DMS53 treated with DMSO at 0.1 percent for 48 hours (cell line): Measurements from ENCODE around the gene DPH2.

Experiments
- DNase-seq: peaks from one replicate; lab custom pipeline; 2025; ENCODE audit not compliant: unreplicated experiment; lab: John Stamatoyannopoulos, UW

Gene DPH2

DNA sequence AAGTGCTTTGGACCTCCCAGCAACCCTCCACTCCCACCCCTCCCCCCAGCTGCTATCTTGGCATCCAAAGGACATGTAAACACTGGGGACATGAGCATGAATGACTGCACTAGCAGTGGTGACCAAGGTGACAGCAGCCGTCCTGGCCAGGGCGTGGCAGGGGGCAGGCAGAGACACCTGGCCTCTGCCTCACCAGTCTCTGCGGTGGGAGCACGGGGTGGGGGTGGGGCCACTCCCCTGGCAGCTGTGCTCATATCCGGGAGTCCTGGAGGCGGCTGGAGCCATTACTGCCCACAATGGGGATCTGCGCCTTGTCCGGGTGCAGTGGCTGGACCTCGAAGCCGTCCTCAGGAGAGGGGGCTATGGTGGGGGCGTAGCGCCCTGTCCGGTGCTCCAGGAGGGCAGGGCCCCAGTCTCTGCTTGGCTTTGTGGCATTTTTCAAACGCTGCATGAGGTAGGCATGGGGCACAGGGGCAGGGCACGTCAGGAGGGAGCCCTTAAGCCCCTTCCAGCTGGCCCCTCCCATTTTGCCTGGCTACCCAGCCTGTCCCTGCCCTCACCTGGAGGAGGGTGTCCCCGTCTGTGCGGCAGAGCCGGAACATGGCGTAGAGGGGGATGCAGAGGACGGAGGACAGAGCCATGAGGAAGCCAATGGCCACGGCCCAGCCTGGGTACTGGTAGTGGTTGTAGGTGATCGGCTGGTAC lies 27.6 kb downstream of the DPH2 start:
- peak; percentile 68 for DNase-seq

DNA sequence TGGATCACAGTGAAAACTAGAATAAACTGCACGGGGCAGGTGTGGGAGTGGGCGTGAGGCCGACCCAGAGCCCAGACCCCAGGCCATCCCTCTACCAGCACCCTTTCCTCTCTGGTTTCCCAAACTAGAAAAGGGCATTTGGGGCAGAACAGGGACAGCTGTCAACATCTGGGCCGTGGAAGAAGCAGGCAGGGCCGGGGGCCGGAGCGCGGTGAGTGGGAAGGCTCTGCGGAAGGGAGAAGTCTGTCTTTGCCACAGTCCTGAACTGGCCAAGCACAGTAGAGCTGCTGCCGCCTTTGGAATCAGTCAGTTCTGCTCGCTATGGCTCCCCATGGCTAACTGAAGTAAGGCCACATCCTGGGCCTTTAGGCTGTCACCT lies 28.2 kb downstream of the DPH2 start:
- DNase-seq = no peak

DNA sequence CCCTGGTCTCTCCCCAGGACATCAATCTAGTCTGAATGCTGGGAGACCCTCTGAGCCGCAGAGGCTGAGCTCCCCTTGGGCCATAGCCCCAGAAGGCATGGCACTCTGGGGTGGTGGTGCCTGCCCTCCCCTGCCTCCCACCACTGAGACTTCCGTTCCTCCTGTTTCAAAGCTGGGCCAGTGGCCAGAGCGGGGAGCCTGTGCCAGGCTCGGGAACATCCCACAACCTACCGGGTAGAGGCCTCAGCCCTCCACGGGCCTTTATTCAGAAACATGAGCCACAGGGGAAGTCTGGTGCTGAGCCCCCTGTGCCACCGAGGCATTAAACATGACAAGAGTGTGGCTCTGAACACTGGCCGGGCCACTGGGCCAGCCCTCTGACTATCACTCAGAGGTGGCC lies 29.6 kb downstream of the DPH2 start:
- DNase-seq = no peak

DNA sequence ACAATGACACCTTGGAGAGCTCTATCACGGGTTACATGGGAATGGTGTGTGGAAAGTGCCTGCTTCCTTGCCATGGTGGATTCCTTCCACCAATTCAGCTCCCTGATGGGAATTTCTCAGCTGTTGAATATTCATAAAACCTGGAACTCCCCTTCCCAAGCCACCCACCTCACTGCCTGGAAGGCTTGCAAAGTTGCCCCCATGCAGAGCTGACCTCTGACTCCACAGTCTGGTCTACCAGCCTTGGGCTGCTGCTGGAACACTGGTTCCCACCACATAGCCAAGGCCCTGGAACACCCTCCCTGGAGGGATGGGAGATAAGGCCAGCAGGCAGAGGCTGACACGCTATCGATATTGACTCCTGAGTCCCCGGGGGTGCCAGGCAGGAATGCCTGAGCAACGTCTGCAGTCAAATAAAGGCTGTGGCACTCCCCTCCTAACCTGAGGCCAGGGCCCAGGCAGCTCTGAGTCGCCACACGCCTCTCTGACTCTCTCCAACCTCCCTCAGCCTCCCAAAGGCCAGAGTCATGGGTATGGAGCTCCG lies 30.4 kb downstream of the DPH2 start:
- no peak for DNase-seq

DNA sequence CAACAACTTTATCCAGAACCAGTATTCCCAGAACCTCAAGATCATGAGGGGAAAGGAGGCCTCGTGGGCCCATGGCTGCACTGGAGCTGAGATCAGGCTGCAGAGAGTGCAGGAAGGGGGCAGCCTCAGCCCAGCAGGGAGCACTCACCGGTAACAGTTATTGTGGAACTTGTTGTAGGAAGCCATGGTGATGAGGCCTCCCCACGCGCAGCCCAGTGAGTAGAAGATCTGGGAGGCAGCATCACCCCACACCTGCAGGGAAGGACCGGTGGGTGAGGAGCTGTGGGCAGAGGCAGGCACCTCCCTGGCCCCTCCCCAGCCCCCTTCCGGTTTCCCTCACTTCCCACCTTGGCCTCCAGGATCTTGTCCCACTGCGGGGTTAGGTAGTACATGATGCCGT lies 32.4 kb downstream of the DPH2 start:
- no peak for DNase-seq

DNA sequence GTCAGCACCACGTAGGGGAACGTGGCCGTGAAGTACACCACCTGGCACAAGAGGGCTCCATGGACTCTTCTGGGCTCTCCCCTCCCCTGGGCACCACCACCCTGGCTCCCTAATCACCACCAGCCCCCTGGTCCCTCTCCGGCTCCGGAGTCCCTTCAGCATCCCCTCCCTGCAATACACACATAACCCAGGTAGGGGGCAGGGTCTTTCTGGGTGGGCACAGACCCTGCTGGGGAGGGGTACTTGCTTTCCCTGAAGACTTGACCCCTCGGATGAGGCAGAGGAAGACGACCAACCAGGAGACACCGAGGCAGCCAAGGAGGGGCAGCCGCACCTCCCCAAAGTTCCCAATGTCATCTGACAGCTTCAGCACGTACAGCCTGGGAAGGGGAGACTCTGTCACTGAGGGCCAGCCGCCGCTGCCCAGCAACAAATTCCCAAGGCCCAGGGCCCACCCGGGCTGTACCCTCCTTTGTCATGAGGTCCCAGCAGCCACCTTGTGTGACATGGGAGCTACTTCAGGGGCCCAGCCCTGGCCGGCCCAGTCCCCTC lies 32.9 kb downstream of the DPH2 start:
- no peak for DNase-seq

DNA sequence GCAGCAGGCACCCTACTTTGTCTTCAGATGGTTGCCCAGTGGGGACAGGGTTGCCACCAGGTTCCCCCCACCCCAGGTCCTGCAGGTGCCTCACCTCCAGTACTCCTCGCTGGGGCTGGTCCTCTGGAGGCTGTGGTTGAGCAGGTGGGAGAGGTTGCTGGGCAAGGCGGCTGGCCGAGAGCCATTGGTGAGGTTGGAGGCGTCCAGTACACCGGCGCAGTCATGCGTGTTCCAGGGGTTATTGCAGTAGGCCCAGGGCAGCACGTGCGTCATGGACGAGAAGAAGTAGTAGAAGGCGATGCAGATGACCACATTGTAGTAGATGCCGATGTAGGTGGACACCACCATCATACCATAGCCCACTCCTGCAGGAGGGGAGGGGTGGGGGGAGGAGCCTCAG lies 38.4 kb downstream of the DPH2 start:
- no peak for DNase-seq

DNA sequence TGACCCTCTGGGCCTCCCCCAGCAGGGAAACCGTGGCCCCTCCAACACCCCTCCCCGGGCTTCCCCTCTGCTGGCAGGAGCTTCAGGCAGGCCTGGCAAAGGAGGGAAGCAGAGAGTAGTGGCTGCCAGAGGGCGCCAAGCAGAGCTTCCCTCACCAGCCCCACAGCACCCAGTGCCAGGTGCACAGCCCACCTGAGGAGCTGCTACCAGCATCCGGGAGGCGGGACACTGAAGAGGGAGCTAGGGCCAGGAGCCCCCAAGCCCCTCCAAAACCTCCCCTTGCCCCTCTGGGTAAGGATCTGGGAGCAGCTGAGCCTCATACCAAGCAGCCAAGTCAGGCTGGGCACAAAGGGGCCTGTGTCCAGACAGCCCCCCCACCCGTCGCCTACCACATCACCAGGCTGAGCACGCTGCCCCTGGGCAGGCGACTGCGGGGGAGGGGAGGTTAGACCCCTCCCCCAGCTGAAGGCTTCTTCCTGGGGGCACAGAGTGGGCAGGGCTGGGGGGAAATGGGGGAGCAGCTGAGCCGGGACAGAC lies 41.2 kb downstream of the DPH2 start:
- DNase-seq = no peak

DNA sequence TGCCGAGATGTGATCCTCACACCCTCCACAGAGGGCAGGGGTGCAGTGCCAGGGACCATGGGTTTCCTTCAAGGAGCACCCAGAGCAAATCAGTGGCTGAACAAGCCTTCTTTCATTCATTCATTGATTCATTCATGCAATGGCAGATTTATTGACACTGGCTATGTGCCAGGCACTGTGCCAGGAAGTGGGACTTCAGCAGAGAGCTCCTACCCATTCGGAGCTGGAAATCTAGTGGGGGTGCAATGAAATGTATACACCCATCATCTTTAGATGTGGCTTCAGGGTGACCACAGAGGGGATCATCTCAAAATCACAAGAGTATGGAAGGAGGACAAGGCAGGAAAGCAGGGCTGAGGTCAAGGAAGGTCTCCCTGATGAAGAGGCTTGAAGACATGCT lies 42.6 kb downstream of the DPH2 start:
- no peak for DNase-seq

DNA sequence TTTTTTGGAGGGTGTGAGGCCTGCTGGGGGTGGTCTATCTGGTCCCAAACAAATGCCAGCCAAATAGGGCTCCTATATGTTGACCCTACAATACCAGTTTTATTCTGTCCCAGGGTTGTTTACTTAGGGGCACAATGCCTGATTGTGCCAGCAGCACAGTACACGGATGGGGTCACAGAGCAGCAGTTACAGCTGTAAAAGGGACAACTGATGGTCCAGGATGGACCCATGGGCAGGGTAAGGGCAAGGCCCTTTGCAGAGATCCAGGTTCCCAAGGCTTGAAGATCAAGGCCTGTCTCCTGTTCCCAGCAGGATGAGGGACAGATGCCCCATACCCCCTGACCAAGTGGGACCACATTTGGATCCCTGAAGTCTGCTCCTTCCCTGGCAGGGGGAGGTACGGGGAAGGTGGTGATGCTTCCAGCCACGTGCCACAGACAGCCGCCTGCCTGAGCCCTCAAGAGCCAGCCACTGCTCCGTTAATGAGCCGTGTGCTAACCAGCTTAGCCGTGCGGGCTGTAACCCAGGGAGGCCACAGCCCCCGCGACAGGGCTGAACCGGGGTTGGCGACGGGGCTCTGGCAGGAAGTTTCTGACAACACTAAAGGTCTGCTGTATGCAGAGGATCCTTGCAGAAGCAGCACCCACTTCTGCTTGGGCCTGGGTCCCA lies 43.3 kb downstream of the DPH2 start:
- DNase-seq = no peak

DNA sequence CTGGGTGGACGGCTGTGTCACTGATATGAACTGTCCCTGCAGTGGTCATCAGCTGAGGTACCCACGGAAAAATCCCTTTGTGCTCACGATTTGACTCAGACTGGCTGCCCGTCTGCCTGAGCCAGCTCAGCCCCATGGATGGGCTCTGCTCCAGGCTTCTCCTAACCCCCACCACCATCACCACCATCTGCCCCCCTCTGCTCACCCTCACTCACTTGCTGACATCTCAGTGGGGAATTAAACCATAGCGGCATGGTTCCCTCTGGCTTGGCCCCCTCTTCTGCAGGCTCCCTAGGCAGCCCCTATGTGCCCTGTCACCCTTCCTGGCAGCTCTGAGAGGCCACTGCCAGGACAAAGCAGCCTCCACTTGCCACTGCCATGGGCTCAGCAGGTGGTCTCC lies 44.1 kb downstream of the DPH2 start:
- DNase-seq = no peak

DNA sequence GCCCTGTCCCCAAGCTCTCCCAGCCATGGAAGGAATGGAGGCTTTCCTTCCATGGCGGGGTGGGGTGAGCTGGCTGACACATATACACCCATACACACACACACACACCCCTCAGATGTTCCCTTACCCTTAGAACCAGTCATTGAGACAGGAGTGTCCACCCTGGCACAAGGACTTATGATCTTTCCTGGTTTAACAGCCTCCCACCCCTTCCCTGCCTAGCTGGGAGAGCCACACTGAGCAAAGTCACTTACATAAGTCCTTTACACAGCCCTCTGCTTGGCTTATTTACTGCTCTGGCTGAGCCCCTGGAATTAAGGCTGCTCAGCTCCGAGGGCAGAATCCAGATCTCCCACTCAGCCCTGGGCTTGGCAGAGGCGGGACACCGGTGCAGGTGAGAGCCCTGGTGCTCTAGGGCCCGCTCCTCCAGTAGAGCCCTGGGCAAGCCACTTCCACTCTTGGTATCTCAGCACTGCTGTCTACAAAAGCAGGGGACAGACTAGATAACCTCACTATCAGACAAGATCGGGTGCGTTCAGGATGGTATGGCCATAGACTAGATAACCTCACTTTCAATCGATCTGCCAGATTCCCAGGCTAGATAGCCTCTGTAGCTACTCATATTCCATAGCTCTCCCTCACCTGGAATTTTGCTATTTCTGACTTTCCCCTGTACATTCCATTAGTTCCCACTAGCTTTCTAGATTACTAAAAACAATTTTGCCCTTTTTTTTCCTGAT lies 44.7 kb downstream of the DPH2 start:
- no peak for DNase-seq

DNA sequence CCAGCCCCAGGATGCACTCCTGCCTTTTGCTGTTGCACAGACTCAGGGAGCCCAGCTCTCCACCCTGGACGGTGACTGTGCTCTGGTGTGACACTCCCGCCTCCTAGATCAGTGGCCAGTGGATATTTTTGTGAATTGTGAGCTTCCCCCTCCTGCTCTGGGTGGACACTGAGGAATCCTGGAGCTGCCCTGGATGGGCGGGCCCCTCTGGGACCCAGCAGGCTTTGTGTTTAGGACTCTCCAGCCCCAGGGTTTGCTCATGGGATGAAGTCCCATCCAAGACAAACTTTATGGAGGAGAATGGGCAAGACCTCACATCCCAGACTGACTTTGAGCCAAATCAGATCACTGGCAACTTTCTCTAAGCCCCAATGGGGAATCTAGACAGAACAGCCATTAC lies 45.4 kb downstream of the DPH2 start:
- DNase-seq = no peak

DNA sequence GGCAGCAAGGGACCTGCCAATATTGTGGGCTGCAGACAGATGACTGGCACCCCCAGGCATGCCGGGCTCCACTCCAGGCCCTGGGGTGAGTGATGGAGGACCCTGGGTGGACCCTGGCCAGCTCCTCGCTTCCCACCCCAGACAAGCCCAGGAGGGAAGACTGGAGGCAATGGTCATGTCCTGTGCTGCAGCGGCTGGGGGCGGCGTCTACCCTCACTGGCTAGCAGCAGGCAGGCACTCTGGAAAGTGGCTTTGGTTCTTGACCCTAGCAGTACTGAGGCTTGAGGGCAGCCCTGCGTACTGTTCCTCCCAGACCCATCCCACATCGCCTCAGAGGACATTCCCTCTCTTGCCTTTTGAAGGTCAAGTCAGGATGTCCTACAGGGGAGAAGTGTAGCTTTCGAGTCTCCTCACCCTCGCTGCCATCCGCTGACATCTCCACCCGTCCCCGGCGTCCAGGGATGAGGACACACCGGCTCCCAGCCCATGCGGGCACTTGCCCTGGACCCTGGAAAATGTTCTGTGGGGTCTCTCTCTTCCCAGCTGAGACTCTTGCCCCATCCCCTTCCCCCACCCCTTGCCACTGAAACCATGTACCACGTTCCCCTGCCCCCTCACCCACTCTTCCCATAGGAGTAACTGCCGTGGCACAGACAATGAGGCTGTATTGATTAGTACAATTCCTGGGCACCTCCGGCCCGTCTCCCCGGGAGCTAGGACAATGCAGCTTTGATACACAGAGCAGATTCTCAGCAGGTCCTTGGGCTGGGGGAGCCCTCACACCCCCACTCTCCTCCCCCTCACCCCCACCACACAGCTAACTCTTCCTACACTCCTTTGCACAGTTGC lies 46.5 kb downstream of the DPH2 start:
- DNase-seq = no peak

DNA sequence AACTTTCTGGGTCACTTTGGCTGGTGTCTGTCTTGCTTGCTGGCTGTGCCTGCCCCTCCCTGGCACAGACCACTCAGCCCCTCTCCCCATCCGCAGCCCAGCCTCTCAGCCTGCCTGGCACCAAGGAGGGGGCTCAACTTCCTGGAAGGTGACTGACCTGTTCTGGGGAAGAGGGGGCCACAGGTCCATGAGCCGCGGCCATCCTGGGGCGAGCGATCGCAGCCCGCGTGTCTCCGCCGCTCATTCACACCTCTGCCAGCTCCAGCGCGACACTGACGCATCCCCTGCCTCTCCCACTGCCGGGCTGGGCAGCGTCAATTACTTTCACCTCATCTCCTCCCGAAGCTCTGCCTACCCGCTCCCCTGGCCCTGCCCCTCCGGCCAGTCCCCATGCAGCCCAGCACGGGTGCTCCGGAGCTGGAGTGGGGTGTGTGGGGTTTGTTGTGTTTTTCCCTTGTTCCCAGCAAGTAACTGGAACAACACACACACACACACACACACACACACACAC lies 47.1 kb downstream of the DPH2 start:
- no peak for DNase-seq

DNA sequence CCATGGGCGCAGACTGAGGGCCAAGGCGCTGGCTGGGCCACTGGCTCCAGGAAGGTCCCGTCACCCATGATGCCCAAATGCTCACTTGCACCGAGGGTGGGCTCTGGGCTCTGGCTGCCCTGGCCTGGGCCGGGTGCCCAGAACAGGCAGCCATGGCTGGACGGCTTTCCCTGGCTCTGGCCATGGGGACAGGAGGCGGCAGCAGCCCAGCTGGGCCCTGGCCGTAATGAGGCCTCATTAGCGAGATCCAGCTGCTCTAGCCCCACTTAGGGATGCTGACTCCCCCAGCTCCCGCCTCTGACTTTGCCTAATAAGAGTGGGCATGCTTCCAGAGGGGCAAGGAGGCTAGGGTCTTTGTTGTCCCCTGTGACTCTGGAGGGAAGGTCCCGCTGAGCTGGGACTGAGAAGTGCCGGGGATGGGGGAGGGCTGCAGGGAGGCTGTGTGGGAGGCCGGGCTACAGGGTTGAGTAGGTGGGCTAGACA lies 49.7 kb downstream of the DPH2 start:
- DNase-seq = no peak

DNA sequence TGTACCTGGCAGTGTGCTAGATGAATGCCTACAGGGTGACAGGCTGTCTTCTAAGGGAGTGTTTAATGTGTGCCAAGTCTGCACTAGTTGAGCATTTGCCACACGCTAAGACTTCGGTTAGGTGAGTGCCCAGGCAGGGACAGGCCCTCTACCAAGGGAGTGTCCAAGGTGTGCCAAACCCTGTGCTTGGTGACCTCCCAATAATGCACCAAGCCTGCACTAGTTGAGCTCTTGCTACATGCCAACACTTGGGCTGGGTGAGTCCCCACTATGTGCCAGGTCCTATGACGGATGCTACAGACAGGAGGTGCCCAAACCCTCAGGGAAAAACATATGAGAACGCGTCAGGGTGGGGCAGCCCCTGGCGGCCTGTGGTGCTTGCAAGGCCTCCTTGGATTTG lies 50.7 kb downstream of the DPH2 start:
- no peak for DNase-seq

DNA sequence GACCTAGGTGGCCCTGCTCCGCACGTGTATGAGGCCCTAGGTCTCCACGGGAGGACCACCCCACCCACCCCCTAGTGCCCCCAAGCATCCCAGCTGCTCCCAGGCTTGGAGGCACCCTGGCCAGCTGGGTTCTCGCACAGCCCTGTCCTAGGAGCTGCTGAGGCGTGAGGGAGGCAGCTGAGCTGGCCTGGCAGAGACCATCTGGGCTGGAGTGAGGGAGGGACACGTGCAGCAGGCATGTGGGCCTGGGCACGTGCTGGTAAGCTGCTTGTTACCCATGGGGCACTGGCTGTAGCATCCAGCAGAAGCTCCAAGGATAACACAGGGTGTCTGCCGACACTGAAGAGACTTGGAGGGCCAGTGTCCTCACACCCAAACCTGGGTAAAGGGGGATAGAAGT lies 51.3 kb downstream of the DPH2 start:
- no peak for DNase-seq

DNA sequence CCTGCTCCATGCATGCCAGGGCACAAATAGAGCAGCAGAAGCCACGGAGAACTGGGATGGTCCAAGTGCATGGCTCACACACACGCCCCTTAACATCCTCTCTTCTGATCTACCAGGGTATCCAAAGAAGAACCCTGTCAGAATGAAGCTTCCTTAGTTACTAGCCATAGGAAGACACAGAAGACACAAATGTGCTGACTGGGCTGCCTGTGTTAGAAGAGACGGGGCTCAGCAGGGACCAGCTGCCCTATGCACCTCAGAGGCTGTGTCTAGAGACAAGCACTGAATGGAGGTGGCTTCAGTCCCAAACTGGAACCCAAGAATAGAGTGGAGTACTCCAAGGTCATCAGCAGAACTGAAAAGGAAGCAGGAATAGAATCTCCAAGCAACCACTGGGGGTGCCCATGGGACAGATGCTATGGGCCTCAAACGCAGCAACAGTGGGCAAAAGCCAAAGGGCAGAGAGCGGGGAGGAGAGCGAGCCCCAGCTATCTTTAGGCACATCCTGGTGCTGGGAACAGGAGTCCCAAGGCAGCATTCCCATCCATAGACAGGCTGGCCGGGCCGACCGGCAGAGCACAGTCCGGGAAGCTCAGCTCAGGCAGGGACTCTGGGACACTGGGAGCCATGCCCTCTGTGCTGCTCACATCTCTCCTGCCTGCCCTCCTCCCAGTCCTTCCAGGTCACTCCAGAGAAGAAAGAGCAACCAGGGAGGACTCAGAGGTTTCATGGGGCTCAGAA lies 51.9 kb downstream of the DPH2 start:
- no peak for DNase-seq
